Measurements from ENCODE around the gene SMPD2.
A peak's percentile ranks its signal among the peaks of the same experiment; 100 is the strongest.

The SMPD2 gene

GRCh38 chr6:109440331-109441068 is at the start of gene SMPD2, which contains the start of gene PPIL6:
Gene SMPD2 (plus strand): TSS chr6:109440724. CDS start chr6:109441122, 398 bp downstream.
Gene PPIL6 (minus strand): TSS chr6:109440628. CDS start chr6:109440590, 38 bp downstream.
- DNase-seq (ENCODE audit: low spot score), result peak; percentile 98

- no peak for DNase-seq (ENCODE audit: low spot score)
Observed at GRCh38 chr6:109393157-109393885, 47.2 kb upstream of the SMPD2 start.

- DNase-seq (ENCODE audit: low spot score), result no peak
Observed at GRCh38 chr6:109393886-109394281, 46.6 kb upstream of the SMPD2 start.

GRCh38 chr6:109396046-109396718 is 44.3 kb upstream of the SMPD2 start:
- no peak for DNase-seq (ENCODE audit: low spot score)

- DNase-seq (ENCODE audit: low spot score), result peak; percentile 57
Observed at GRCh38 chr6:109397020-109397419, 43.5 kb upstream of the SMPD2 start.

- DNase-seq (ENCODE audit: low spot score), result peak; percentile 66
Observed at GRCh38 chr6:109406196-109406595, 34.3 kb upstream of the SMPD2 start.

GRCh38 chr6:109411034-109411433 is 29.5 kb upstream of the SMPD2 start:
- DNase-seq (ENCODE audit: low spot score), result no peak

- no peak for DNase-seq (ENCODE audit: low spot score)
Observed at GRCh38 chr6:109417646-109418045, 22.9 kb upstream of the SMPD2 start.

GRCh38 chr6:109420751-109421150 is 19.8 kb upstream of the SMPD2 start:
- DNase-seq (ENCODE audit: low spot score), result no peak

GRCh38 chr6:109421184-109421583 is 19.3 kb upstream of the SMPD2 start:
- DNase-seq (ENCODE audit: low spot score), result no peak

GRCh38 chr6:109424946-109425345 is 15.6 kb upstream of the SMPD2 start:
- DNase-seq (ENCODE audit: low spot score), result no peak

GRCh38 chr6:109428889-109429477 is 11.5 kb upstream of the SMPD2 start:
- DNase-seq (ENCODE audit: low spot score), result peak; percentile 46

GRCh38 chr6:109429496-109429895 is 11.0 kb upstream of the SMPD2 start:
- no peak for DNase-seq (ENCODE audit: low spot score)

GRCh38 chr6:109434456-109434855 is 6.1 kb upstream of the SMPD2 start:
- DNase-seq (ENCODE audit: low spot score), result no peak

- DNase-seq (ENCODE audit: low spot score), result no peak
Observed at GRCh38 chr6:109436041-109436440, 4.5 kb upstream of the SMPD2 start.

- DNase-seq (ENCODE audit: low spot score), result peak; percentile 44
Observed at GRCh38 chr6:109441069-109441816, 719 bp downstream of the SMPD2 start.

GRCh38 chr6:109442393-109442924 is 1.9 kb downstream of the SMPD2 start:
- DNase-seq (ENCODE audit: low spot score), result no peak

GRCh38 chr6:109443425-109443950 is 3.0 kb downstream of the SMPD2 start:
- no peak for DNase-seq (ENCODE audit: low spot score)

GRCh38 chr6:109445382-109445781 is 4.9 kb downstream of the SMPD2 start:
- no peak for DNase-seq (ENCODE audit: low spot score)

GRCh38 chr6:109446072-109446471 is 5.5 kb downstream of the SMPD2 start:
- no peak for DNase-seq (ENCODE audit: low spot score)

- no peak for DNase-seq (ENCODE audit: low spot score)
Observed at GRCh38 chr6:109446541-109446940, 6.0 kb downstream of the SMPD2 start.

All from AG20443 (cell line).